MCF 10A (cell line): ENCODE measurements around the gene WNT16. TPM values are rescaled to one million over a fixed set of nuclear protein-coding genes. Genes with fewer than 3 reads are reported as not detected.

Experiments used
- BruUV-seq: library from RNA; stranded (reverse); fragments of 400-500 nt; replicated peaks from 2 replicates; lab custom pipeline; 2021; lab: Mats Ljungman, UMichigan
- CTCF ChIA-PET: fragments of 300-600 bp; sonication (Branson Sonifier 250); formaldehyde crosslinking; extraction: SDS; loops from one replicate; lab custom pipeline; 2021; ENCODE audit warnings: antibody characterized with exemption, inconsistent platforms; lab: Yijun Ruan, JAX
- POLR2A ChIA-PET: fragments of 300-600, 350-650 bp; sonication (Branson Sonifier 250); formaldehyde crosslinking; extraction: SDS; loops from one replicate; lab custom pipeline; 2020; ENCODE audit warnings: antibody characterized with exemption, inconsistent platforms; lab: Yijun Ruan, JAX
- DNase-seq: peaks from one replicate; pipeline ENCODE4 v3.0.0-alpha.2; 2018; ENCODE audit not compliant: unreplicated experiment
- H3K27ac Mint-ChIP-seq: one replicate; pipeline ENCODE4 v1.8.0; 2022; ENCODE audit warnings: mild to moderate bottlenecking, low read depth, mixed read lengths; ENCODE audit not compliant: unreplicated experiment
- H3K27me3 Mint-ChIP-seq: one replicate; pipeline ENCODE4 v1.8.0; 2022; ENCODE audit warnings: mixed read lengths; ENCODE audit not compliant: insufficient read depth, unreplicated experiment
- H3K36me3 Mint-ChIP-seq: one replicate; pipeline ENCODE4 v1.8.0; 2022; ENCODE audit warnings: mild to moderate bottlenecking, moderate library complexity, mixed read lengths; ENCODE audit not compliant: insufficient read depth, unreplicated experiment
- H3K4me1 Mint-ChIP-seq: one replicate; pipeline ENCODE4 v1.8.0; 2022; ENCODE audit warnings: mixed read lengths; ENCODE audit not compliant: insufficient read depth, unreplicated experiment
- H3K4me3 Mint-ChIP-seq: one replicate; pipeline ENCODE4 v1.8.0; 2022; ENCODE audit warnings: mild to moderate bottlenecking, moderate library complexity, mixed read lengths; ENCODE audit not compliant: unreplicated experiment
- H3K9me3 Mint-ChIP-seq: one replicate; pipeline ENCODE4 v1.8.0; 2022; ENCODE audit warnings: mixed read lengths; ENCODE audit not compliant: unreplicated experiment
- CTCF ChIP-seq: fragments of 200-600 bp; IDR thresholded peaks from one replicate; pipeline ENCODE4 v1.8.0; 2022; ENCODE audit warnings: antibody characterized with exemption, mild to moderate bottlenecking; ENCODE audit not compliant: unreplicated experiment
- intact Hi-C: fragments of 100-400 bp; cut with micrococcal nuclease; formaldehyde crosslinking; loops from 2 replicates; pipeline ENCODE4 v1.14.1; 2022
- total RNA-seq: library from RNA; stranded (reverse); gene quantifications from 2 replicates; pipeline ENCODE4 v1.2.3, GENCODE V29; 2022

Gene WNT16
- total RNA-seq, 1 experiment from 2014 or later = not detected

- peak; percentile 41 for DNase-seq
- ChIA-PET CTCF (interaction anchor here (0.7 to 0.8 kb wide), 2 partner anchors 90 to 166 kb away, joined by 3 read pairs; no protein-coding TSS in a partner anchor), POLR2A (no interaction called here)
- peak overlapping the region; percentile 54 for H3K4me3 Mint-ChIP-seq
- H3K4me1 Mint-ChIP-seq = peaks cover 5% of the 10 kb centered on the region
- no peak overlapping the region for H3K27ac Mint-ChIP-seq
- BruUV-seq = no TSS peak
- peaks cover 51% of the 10 kb centered on the region for H3K27me3 Mint-ChIP-seq
- intact Hi-C loops = loop anchor here (10.0 kb wide), 1 partner anchor 205 kb away; no protein-coding TSS in a partner anchor
- no peaks in the 10 kb centered on the region for H3K36me3 Mint-ChIP-seq
- TF ChIP-seq CTCF = peak; percentile 12
- no peaks in the 10 kb centered on the region for H3K9me3 Mint-ChIP-seq
Observed at GRCh38 chr7:121329191-121330052, 622 bp downstream of the WNT16 start.

- Mint-ChIP-seq H3K27me3 (peaks cover 59% of the 10 kb centered on the region), H3K9me3 (no peaks in the 10 kb centered on the region), H3K36me3 (no peaks in the 10 kb centered on the region), H3K27ac (no peak overlapping the region), H3K4me1 (peaks cover 5% of the 10 kb centered on the region), H3K4me3 (peak overlapping the region; percentile 54)
- intact Hi-C loops = loop anchor here (10.0 kb wide), 1 partner anchor 205 kb away; no protein-coding TSS in a partner anchor
- no peak for TF ChIP-seq CTCF
- ChIA-PET CTCF (interaction anchor here (0.6 to 0.8 kb wide), 4 partner anchors 31 to 477 kb away, joined by 3 to 4 read pairs (median 3); no protein-coding TSS in a partner anchor), POLR2A (no interaction called here)
- no peak for DNase-seq
- no TSS peak for BruUV-seq
Observed at GRCh38 chr7:121330053-121330833, 1.4 kb downstream of the WNT16 start.

- Mint-ChIP-seq H3K27ac (no peak overlapping the region), H3K9me3 (no peaks in the 10 kb centered on the region), H3K36me3 (no peaks in the 10 kb centered on the region), H3K27me3 (peaks cover 67% of the 10 kb centered on the region), H3K4me3 (no peak overlapping the region), H3K4me1 (peaks cover 5% of the 10 kb centered on the region)
- CTCF ChIA-PET = interaction anchor here (0.6 to 0.9 kb wide), 3 partner anchors 22 to 476 kb away, joined by 3 to 4 read pairs (median 3); no protein-coding TSS in a partner anchor
- no peak for TF ChIP-seq CTCF
- intact Hi-C loops = loop anchor here (10.0 kb wide), 1 partner anchor 206 kb away; no protein-coding TSS in a partner anchor
- BruUV-seq = no TSS peak
- DNase-seq = no peak
- POLR2A ChIA-PET = no interaction called here
Observed at GRCh38 chr7:121331048-121331447, 2.2 kb downstream of the WNT16 start.
